Ascending aorta (tissue), 2 donors: ENCODE measurements around the gene OGN. TPM values are rescaled to one million over a fixed set of nuclear protein-coding genes. Genes with fewer than 3 reads are reported as not detected.

Experiments
- DNase-seq, 2 donors: peaks; one replicate each; pipeline ENCODE4 v3.0.0-alpha.2; 2019; ENCODE audit warnings: low spot score in 2 of 2
- H3K27ac ChIP-seq, 2 donors: fragments of 200-600 bp; sonication (generic); one replicate each; pipeline ENCODE4 v1.5.1; 2016 to 2017; ENCODE audit warnings: mild to moderate bottlenecking in 1 of 2
- H3K27me3 ChIP-seq: fragments of 200-600 bp; sonication (generic); one replicate; pipeline ENCODE4 v1.5.1; 2017
- H3K36me3 ChIP-seq, 2 donors: fragments of 200-600 bp; sonication (generic); one replicate each; pipeline ENCODE4 v1.5.1; 2016
- H3K4me1 ChIP-seq, 2 donors: fragments of 200-600 bp; sonication (generic); one replicate each; pipeline ENCODE4 v1.5.1; 2016 to 2017; ENCODE audit warnings: mild to moderate bottlenecking in 1 of 2
- H3K4me3 ChIP-seq, 2 donors: fragments of 200-600 bp; sonication (generic); one replicate each; pipeline ENCODE4 v1.5.1; 2016 to 2017; ENCODE audit warnings: mild to moderate bottlenecking in 1 of 2
- H3K9me3 ChIP-seq, 2 donors: fragments of 200-600 bp; sonication (generic); one replicate each; pipeline ENCODE4 v1.5.1; 2016
- CTCF ChIP-seq, 3 experiments: fragments of 200-600 bp in 2 of 3; fragments of 450-650 bp in 1 of 3; sonication (generic) in 2 of 3; IDR thresholded peaks; one replicate each; pipeline ENCODE4 v1.5.1; 2016 to 2019; ENCODE audit warnings: antibody characterized with exemption in 3 of 3, mild to moderate bottlenecking in 1 of 3, moderate library complexity in 1 of 3
- intact Hi-C: fragments of 100-400 bp; cut with DNase I; formaldehyde crosslinking; loops from one replicate; pipeline ENCODE4 v1.15.1; 2023
- total RNA-seq: library from RNA; depleted of rRNA; stranded (reverse); fragments of >200 nt; gene quantifications from one replicate; pipeline ENCODE4 v1.1.0, GENCODE V29; 2016

The OGN gene
- total RNA-seq, 1 donor from 2014 or later, result 156 TPM

- Histone ChIP-seq H3K27ac (no peak overlapping the region), H3K4me1 (peaks cover 0 to 14% of the 10 kb centered on the region in 2 donors), H3K36me3 (no peaks in the 10 kb centered on the region), H3K27me3 (no peaks in the 10 kb centered on the region), H3K4me3 (no peak overlapping the region), H3K9me3 (no peaks in the 10 kb centered on the region)
- no peak for DNase-seq
- peak; percentile 18 to 55 (median 51) for TF ChIP-seq CTCF (IDR thresholded peaks at IDR 0.05)
- intact Hi-C loops, result loop anchor here (2.0 kb wide), 3 partner anchors 96 to 326 kb away; partner anchors contain the start of genes BICD2, CENPP and NOL8
Observed at GRCh38 chr9:92438900-92439526, 34.6 kb upstream of the OGN start.

GRCh38 chr9:92435263-92435662, 30.9 kb upstream of the OGN start:
- no peaks in the 10 kb centered on the region for H3K9me3 ChIP-seq
- H3K27ac ChIP-seq, result no peak overlapping the region
- H3K27me3 ChIP-seq, result no peaks in the 10 kb centered on the region
- no peaks in the 10 kb centered on the region for H3K36me3 ChIP-seq
- DNase-seq, result no peak
- intact Hi-C loops, result no loop called here
- no peak for TF ChIP-seq CTCF (IDR thresholded peaks at IDR 0.05)
- H3K4me3 ChIP-seq, result no peak overlapping the region
- peaks cover 0 to 14% of the 10 kb centered on the region in 2 donors for H3K4me1 ChIP-seq

DNA sequence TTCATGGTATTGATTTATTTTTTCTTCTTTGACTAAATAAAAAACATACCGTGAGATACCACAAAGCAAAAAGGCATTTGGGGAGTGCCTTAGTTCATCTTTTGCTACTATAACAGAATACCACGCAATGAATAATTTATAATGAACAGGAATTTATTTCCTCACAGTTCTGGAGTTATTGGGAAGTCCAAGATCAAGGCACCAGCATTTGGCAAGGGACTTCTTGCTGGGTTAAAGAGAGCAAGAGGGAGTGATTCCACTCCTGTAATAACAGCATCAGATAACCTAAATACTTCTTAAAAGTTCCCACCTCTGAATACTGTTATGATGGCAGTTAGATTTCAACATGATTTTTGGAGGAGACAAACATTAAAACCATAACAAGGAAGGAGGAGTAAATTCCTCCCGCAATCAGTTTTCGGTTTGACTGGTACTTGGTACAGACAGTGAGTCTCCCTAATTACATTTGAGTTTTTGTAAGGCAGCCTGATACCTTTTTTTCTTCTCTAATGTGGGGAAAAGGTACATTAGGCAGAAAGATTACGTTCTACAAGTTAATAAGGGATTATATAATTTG, 28.7 kb upstream of the OGN start:
- Histone ChIP-seq H3K4me1 (no peaks in the 10 kb centered on the region), H3K27ac (no peak overlapping the region), H3K9me3 (no peaks in the 10 kb centered on the region), H3K4me3 (no peak overlapping the region), H3K27me3 (no peaks in the 10 kb centered on the region), H3K36me3 (no peaks in the 10 kb centered on the region)
- no peak for DNase-seq
- intact Hi-C loops, result no loop called here
- no peak for TF ChIP-seq CTCF (IDR thresholded peaks at IDR 0.05)

- H3K27me3 ChIP-seq, result no peaks in the 10 kb centered on the region
- H3K4me3 ChIP-seq, result no peak overlapping the region
- H3K27ac ChIP-seq, result no peak overlapping the region
- TF ChIP-seq CTCF (IDR thresholded peaks at IDR 0.05), result no peak
- intact Hi-C loops, result no loop called here
- H3K4me1 ChIP-seq, result no peaks in the 10 kb centered on the region
- no peaks in the 10 kb centered on the region for H3K9me3 ChIP-seq
- no peaks in the 10 kb centered on the region for H3K36me3 ChIP-seq
- no peak for DNase-seq
Observed at GRCh38 chr9:92432350-92432749, 28.0 kb upstream of the OGN start.

- Histone ChIP-seq H3K9me3 (no peaks in the 10 kb centered on the region), H3K27me3 (no peaks in the 10 kb centered on the region), H3K36me3 (no peaks in the 10 kb centered on the region), H3K4me1 (peaks cover 0 to 11% of the 10 kb centered on the region in 2 donors), H3K4me3 (no peak overlapping the region), H3K27ac (no peak overlapping the region)
- intact Hi-C loops, result no loop called here
- no peak for DNase-seq
- TF ChIP-seq CTCF (IDR thresholded peaks at IDR 0.05), result no peak
Observed at GRCh38 chr9:92429836-92430235, 25.5 kb upstream of the OGN start.
